HG03342 (cell line): Measurements from ENCODE around the gene CAVIN2.

Experiments used
- ATAC-seq: cut with Tn5 transposase; IDR thresholded peaks from one replicate; pipeline ENCODE4 v1.9.1; 2021; ENCODE audit warnings: mild to moderate bottlenecking, moderate library complexity; ENCODE audit not compliant: unreplicated experiment

Gene CAVIN2

DNA sequence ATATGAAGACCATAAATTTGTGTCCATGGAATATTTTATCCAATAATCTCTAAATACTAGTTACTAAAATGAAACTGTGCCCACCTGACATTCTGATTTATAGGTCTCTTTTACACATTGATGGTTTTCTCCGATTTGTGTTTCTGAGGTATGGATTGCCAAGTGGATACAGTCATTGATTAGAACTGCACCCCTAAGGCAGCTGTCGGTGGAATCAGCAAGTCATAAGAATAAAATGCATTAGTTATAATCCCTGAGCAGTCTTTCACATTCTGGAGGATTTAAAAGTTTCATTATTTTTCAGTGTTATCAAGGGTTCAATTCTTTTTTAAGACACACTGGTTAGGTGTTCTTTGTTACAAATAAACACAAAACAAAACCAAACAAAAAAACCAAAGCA lies 6.0 kb downstream of the CAVIN2 start:
- no peak for ATAC-seq

DNA sequence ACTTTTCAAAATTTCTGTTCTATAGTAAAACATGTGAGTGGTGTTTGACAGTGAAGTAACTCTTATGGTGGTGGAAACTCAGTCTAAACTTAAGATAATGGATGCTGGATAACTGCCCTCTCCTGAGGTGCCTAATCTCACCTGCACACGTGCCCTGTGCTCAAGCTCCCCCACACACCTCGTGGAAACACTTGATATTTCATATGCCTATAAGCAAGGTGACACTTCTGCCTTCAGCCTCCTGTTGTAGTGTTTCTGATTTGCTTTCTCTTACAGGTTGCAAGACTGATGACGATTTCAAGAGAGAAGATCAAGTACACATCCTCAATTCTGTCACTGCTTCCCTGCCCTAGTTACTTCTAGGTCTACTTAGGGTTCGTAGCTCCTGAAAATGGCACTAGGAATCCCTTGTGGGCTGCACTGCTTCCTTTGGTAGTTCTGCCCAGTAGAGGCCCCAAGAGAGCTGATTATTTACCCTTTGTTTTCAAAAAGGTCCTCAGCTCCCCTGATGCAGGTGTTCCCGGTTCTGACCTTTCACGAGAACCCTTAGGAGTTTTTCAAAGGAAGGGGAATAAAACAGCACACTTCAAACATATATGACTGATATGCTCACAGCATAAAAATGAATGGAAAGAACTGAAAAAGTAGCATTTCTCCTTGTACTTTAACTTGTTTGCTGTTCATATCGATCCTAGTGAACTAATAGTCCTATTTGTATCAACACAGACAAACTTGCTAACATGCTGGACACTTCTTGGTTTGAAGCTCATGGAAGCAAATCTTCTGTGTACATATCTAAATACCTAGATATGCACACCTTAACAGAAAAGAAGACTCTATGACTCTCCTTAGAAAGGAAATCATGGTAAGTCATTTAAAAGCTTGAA lies 6.7 kb downstream of the CAVIN2 start:
- ATAC-seq: no peak

DNA sequence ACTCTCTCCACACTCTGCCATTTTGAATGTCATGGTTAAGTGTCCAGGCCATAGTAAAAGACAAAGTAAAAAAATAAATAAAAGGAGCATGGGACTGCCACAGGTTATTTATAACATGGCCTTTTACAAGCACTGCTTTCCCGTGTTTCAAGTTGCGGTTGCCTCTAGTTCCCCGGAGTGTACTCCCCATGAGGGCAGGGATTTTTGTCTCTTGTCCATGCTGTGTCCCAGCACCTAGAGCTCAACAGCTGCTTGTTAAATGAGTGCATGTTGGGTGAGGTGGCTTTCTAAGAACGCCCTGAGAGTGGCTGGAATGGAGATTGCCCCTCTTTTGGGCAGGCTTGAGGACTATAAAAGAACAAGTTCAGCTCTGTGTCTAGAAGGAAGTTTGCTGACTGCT lies 8.4 kb downstream of the CAVIN2 start:
- no peak for ATAC-seq

DNA sequence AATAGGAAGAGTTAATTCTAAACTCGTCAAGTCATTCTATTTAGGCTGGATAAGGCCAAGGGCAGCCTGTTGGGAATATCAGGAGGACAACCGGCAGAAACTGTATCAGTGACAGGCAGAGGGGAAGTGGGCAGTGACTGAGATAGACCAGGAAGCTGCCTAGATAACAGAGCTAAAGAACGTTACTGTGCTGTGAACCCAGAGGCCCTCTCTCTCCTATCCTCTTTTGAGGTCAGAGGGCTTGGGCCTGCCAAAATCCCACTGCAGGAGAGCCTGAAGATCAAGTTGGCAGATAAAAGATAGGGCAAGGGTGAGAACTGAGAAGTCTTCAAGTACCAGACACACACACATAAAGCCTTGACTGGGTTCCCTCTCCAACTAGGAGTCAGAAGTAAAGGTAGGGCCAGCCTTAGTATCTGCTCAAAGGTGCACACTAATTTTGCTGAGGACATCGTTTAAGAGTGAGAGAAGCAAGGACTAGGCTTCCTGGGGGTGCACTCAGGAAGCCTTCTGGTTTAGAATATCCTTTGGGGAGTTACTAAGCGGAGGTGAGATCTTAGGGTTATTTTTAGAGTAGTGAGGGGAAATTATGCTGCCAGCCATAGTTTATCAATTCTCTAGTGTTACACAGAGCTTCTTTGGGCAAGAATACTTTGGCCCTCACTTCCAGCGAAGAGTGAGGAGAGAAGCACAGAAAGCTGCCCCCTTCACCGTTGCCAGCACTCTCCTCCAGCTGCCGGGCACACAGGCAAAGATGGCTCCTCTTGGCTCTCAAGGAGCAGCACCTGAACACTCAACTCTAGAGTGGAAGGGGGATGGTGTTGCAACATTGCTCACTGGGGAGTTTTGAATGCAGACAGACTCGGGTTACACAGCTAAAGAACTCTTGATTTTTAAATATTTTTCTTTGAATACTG lies 9.8 kb downstream of the CAVIN2 start:
- no peak for ATAC-seq

DNA sequence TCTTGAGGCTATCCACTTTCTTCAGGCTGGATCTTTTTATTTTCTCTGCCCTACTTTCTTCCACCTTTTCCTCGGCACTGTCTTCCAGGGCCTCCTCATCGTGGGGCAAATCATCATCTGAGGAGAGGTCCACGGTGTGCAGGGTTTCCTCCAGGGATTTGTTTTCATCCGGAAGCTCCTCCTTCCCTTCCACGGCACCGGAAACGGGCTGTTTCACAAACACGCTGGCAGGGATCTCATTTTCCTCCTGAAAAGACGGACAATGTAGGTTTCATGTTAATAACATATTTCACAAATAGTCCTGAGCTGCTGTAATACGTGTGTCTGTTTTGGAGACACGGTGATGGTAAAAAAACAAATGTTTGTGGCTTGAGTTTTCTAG lies 10.4 kb downstream of the CAVIN2 start:
- no peak for ATAC-seq

DNA sequence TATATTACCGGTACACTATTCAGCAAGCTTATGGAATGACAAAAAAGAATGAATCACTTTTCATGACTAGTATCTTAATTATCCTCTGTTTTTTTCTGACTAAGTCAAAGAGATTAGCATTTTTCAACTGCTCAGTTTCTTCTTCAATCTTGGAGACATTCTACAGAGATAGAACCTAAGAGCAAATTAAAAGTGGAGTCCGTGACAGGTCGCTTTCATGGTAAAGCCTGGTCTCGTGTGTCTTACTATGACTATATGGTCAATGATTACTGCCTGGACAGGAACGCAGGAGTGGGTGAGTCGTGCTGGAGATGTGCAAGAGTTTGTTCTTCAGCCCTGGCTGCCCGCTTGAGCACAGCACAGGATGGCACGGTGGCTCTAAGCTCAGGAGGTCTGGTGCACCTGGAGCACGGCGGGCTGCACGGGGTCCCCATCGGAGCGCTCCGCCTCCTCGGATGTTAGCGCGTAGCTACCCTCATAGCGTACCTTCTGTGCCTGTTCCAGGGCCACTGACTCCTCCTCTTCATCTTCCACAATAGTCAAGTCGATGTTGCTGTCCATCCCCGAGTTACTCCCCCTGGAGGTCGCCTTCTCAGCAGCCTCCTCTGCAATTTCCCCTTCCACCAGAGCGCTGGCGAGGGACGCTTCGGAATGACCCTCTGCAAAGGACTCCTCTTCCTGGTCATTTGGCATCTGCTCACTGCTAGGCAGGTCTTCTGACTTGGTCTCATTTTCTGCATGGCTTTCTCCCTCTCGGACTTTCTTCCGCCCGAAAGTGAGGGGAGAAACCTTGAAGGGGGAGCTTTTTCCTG lies 11.1 kb downstream of the CAVIN2 start:
- ATAC-seq: no peak

DNA sequence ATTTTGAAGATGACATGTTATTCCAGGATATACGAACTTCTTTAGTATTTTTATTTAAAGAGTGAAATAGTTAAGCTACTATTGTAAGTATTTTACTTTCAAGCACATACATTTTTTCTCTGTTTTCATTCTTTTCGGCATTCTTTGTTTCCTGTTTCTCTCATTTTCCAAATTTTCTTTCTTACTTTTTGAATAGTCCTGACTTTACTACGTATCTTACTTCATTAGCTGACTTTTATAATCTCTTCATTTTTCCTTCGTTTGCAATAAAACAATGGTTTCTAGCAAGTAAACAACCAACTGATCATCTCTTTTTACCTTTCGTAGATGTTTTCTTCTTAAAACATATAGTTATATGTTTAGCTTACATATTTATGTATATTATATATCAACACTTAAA lies 11.8 kb downstream of the CAVIN2 start:
- ATAC-seq: no peak

DNA sequence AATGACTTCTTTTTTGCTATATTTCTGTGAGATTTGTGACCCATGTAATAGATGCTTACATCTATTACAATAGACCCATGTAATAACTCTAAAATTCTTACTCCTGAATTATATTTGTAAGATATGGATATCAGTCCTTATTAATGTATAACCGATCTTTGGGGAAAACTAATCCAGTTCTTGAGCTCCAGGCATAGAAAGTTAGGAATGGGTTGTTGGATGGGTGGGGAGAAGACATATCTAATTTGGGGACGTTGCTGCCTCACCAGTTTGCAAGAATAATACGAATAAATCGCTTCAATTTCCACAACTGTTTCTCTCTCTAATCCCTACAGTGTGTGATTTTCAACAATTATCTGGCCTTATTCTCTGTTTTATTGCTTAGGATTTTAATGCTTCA lies 13.5 kb downstream of the CAVIN2 start:
- ATAC-seq: no peak

DNA sequence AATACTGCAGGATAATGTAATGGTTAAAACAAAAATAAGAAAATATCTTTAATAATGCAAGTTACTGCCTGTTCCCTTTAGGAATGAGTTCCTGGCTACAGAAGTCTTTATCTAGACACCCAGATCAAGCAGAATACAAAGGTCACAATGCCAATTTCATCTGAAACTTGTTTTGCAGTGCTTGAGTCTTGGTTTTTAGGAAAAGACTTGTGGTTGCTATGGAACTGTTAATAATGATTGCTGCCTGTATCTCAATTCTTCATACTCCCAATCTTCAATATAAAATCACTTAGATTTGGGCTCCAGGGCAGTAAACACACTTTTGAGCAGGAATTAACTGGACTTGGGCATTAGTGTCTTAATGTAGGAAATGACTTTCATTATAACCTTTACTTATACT lies 14.2 kb downstream of the CAVIN2 start:
- no peak for ATAC-seq

DNA sequence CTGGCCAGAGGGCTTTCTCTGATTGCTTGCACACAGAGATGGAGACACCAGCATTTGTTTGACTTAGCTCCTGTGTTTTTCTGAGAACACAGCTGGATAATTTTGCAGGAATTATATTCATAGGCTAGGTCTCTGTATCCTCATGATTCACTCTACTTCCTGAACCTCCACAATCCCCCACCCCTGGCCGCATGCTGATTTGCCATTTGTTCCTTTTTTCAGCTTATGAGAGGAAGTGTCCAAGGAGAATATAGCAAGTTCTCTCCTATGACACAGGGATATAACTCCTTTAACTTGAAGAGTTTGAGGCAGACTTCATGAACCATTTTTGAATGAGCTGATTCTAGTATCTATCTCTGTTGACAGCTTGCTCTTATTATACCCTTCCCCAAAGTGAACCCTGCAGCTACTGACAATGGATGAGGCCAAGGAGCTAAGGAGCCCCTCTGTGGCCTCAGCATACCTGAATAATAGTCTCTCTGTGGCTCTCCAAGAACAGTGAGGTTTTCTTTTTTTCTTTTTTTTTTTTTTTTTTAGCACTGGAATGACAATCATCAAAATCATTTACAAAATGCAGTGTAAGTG lies 15.4 kb downstream of the CAVIN2 start:
- ATAC-seq: no peak

DNA sequence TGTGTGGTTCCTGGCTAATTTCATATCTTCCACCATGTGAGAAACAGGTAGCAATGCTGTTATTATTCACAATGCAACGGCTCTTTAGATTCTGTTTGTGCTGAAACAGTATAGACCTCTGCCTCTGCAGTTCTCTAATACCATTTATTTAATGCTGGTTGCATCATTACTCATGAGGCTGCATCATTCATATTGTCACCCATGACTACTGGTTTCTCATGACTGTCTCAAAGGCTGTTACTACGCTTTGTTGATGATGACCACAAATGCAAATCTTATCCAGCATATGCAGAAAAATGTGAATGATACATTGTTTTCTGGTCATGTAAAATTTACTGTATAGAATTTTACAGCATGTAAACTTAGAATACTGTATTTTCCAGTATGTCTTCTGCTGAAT lies 22.5 kb downstream of the CAVIN2 start:
- ATAC-seq: no peak

DNA sequence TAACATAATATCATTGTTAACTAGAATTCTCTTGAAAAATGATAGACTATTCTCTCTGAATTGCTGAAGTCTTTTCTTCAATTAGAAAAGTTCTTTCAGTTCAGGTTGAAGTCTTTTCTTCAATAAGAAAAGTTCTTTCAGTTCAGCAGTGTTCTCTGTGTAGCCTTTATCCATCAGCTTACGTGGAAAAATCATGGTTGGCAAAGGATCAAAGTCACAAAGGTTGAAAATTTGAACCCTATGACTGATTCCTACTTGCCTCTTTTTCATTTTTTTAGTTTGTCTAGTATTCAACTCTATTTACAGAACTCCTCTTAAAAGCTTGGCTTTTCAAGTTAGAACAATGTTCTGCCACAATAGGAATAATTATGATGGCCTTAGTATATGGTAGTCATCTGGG lies 25.8 kb downstream of the CAVIN2 start:
- ATAC-seq: no peak

DNA sequence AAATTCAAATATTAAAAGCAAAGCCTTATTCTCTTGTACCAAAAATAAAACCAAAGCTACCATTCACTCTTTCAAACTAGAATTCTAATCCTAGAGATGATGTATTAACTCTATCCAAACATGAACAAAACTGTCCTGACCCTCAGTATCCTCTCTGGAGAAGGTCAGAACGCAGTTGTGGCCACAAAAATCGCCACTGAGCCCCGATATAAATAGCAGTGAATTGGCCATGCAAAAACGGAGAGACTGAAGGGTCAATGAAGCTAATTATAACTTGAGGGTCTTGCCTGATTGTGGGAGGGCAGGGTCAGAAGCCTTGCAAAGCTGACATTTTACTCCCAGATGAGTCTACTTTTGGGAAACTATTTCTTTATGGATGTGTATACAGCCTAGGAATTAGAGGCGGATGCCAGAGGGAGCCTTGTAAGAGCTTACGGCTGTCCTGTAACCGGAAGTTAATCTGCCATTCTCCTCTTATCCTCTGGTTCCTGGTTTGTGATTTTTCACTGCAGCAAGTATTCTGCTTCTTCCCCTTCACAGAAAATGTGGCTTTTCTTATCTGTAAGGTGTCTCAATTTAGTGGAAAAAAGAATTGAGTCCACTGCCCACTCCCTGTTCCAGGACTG lies 28.1 kb downstream of the CAVIN2 start:
- no peak for ATAC-seq

DNA sequence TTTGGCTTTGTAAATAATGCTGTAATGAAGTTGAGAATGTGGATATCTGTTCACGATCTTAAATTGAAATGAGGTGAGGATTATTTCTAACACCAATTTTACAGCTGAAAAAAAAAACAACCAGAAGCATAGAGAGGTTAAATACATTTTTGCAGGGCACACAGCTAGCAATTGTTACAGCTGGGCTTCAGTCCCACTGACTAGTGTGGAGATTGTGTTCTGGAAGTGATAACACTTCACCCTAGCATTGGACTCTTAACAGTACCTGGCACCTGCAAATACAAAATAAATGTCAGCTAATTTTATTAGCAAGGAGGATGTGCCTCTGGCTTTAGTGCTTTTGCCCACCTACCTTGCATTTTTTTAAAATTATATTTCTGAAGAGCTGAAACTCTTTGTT lies 28.8 kb downstream of the CAVIN2 start:
- no peak for ATAC-seq

DNA sequence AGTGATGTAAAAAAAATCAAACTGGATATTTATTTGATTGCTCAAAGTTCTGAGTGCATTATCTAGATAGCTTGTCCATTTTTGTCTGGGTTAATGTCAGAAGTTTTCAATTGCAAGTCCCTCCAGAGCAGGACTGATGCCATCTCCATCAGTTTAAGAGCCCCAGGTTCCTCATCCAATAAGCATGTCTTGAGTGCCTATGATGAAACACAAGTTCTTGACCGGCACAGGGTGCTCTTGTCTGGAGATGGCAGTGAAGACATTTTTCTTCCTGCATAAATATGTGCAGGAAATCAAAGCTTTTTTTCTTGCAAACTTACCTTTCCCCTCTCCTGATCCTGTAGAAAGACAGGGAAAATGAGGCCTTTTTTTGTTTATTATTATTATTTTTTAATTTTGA lies 31.9 kb downstream of the CAVIN2 start:
- ATAC-seq: no peak

DNA sequence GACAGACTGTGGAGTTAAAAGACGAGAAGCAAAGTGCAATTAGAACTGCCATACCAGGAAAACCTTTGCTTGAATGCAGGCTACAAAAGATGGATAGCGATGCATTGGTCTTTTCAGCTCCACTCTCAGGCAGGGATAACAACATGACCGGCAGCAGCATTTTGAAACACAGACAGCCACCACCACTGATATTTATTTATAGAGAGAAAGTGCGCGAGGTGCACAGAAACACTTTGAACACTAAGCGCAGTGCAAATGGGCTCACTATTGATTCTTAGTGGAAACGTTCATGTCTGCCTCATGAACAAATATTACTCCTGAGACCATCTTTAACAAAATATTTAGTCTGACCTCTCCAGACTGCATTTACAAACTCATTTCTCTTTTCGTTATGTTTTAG lies 32.9 kb downstream of the CAVIN2 start:
- ATAC-seq: no peak

DNA sequence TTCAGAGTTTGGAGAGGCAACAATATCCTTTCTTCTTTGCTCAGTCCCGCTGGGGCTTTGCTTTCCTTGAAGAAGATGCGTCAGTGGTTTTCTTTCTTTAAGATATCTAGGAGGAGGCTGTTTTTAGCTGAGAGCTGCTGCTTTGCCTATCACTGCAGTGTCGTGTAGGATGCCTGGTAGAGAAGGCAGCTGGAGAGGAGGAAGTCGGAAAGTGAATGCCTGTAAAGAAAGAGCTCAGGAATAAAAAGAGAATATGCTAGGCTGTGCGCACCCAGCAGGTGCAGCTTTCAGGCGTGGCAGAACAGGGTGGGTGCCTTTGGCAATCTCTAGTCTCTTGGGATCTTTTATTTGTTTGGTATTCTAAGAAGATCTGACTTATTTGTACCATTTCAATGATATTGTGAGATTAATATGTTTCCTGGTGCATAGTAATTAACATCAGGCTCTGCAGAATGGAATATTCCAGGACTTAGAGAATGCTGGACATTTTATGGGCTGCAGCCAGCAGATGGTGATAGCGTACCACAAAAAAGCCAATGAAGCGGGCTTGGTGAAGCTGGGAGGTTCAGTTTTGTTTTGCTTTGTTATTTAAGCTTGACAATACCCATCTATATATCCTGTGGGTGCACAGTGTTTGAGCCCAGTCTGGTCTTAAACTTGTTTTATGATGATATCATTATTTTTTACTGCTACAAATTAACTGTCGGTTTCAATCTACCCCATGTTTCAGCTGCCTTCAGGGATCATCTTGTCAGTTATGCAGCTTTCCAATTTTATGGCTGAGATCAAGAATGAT lies 34.9 kb downstream of the CAVIN2 start:
- peak; percentile 88 for ATAC-seq

DNA sequence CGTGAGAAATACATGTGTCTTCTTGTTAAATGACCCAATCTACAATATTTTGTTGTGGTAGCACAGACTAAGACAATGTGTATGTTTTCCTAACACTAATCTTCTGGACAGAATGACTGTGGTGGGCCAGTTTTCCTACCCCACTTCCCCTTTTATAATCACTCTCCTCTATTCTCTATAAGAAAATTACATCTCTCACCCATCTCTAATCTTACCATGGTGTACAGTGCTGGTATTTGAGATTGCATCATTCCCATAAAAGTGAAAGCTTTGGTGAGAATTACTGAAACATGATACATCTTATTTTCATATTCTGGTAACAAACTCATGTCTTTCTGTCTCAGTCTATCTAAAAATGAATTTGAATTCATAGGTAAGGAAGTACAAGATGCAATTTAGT lies 40.5 kb downstream of the CAVIN2 start:
- no peak for ATAC-seq

DNA sequence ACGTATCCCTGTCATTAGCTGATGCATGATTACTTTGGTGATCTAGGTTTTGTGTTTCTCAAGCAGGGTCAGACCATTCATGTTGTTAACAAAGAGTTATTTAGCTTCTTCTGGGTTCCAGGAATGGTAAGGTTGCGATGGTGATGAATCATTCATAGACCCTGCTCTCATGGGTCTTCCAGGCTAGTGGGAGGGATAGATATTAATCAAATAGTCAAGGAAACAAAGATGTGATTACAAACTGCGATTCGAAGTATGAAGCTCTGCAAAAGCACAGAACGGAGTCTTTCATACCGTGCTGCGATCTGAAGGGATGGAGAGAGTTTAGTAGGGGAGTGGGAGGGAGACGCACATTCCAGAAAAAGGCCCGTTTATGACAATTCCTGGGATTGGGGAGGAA lies 42.1 kb downstream of the CAVIN2 start:
- ATAC-seq: no peak

DNA sequence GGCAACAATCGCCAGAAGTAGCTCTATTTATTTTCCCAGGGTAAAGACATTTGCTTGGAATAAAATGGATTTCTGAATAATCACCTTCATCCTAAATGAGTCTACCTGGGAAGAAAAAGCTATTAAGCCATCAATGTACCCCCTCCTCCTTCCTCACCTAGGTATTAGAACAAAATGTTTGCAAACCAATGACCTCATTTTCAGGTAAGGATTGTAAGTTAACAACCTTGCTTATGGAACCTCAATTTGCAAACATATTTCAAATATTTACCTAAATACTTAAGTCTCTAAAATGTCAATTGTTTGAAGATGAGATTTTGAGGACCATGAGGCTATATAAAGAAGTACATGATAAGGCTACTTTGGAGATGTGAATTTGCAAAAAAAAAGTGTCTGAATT lies 43.9 kb downstream of the CAVIN2 start:
- ATAC-seq: no peak
